Right atrium auricular region (tissue), 2 donors: Measurements from ENCODE around the gene GPR153. TPM values are rescaled to one million over a fixed set of nuclear protein-coding genes. Genes with fewer than 3 reads are reported as not detected.

ENCODE experiments used
- DNase-seq: peaks from one replicate; pipeline ENCODE4 v3.0.0-alpha.2; 2019; ENCODE audit warnings: low spot score
- H3K27ac ChIP-seq, 2 donors: fragments of 200-600 bp; sonication (generic); 1 replicate in 1 of 2; 2 replicates in 1 of 2; pipeline ENCODE4 v1.5.1; 2016 to 2019
- H3K27me3 ChIP-seq, 2 donors: fragments of 200-600 bp; sonication (generic); one replicate each; pipeline versions ENCODE4 v1.5.1 to v1.6.0; 2017 to 2019
- H3K36me3 ChIP-seq: fragments of 200-600 bp; sonication (generic); one replicate; pipeline ENCODE4 v1.5.1; 2016
- H3K4me1 ChIP-seq, 2 donors: fragments of 200-600 bp; sonication (generic); one replicate each; pipeline versions ENCODE4 v1.5.1 to v1.6.0; 2017 to 2019
- H3K4me3 ChIP-seq, 2 donors: fragments of 200-600 bp; sonication (generic); 1 replicate in 1 of 2; 2 replicates in 1 of 2; pipeline ENCODE4 v1.5.1; 2017 to 2019; ENCODE audit warnings: mild to moderate bottlenecking in 1 of 2, moderate library complexity in 1 of 2
- H3K9me3 ChIP-seq, 2 donors: fragments of 200-600 bp; sonication (generic); one replicate each; pipeline ENCODE4 v1.5.1; 2019
- total RNA-seq, 2 donors: library from RNA; depleted of rRNA; stranded (reverse); fragments of >200 nt; gene quantifications; one replicate each; pipeline ENCODE4 v1.1.0, GENCODE V29; 2016
- TF ChIP-seq, protein P1 (sequence below), 2 donors: fragments of 200-600 bp; sonication (generic); IDR thresholded peaks; one replicate each; pipeline ENCODE4 v1.5.1; 2019; ENCODE audit warnings: antibody characterized with exemption in 2 of 2

The GPR153 gene
- total RNA-seq, 2 donors from 2014 or later, result 7.6 to 17.4 TPM

DNA sequence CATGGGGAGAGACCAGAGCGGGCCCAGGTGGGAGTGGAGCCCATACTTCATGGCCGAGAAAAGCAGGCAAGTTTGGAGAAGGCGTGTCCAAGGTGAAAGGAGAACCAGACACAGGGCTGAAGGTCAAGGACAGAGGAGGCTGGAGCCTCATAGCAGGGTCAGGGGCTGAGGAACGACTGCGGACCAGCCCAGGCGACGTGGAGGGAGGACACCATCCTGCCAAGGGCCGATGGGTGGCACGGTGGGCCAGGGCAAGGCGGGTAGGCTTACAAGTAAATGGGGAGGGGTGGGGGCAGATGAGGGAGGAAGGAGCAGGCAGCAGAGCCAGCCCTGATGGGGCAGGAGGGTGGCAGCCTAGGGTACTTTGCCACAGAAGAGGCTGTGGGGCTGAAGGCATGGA lies 18.2 kb upstream of the GPR153 start:
- TF ChIP-seq, protein P1, sequence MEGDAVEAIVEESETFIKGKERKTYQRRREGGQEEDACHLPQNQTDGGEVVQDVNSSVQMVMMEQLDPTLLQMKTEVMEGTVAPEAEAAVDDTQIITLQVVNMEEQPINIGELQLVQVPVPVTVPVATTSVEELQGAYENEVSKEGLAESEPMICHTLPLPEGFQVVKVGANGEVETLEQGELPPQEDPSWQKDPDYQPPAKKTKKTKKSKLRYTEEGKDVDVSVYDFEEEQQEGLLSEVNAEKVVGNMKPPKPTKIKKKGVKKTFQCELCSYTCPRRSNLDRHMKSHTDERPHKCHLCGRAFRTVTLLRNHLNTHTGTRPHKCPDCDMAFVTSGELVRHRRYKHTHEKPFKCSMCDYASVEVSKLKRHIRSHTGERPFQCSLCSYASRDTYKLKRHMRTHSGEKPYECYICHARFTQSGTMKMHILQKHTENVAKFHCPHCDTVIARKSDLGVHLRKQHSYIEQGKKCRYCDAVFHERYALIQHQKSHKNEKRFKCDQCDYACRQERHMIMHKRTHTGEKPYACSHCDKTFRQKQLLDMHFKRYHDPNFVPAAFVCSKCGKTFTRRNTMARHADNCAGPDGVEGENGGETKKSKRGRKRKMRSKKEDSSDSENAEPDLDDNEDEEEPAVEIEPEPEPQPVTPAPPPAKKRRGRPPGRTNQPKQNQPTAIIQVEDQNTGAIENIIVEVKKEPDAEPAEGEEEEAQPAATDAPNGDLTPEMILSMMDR (IDR thresholded peaks at IDR 0.05), result no peak
- Histone ChIP-seq H3K36me3 (no peaks in the 10 kb centered on the region), H3K27me3 (no peaks in the 10 kb centered on the region), H3K27ac (no peak overlapping the region), H3K4me3 (no peak overlapping the region), H3K4me1 (peaks cover 0 to 16% of the 10 kb centered on the region in 2 donors), H3K9me3 (no peaks in the 10 kb centered on the region)
- DNase-seq, result no peak

DNA sequence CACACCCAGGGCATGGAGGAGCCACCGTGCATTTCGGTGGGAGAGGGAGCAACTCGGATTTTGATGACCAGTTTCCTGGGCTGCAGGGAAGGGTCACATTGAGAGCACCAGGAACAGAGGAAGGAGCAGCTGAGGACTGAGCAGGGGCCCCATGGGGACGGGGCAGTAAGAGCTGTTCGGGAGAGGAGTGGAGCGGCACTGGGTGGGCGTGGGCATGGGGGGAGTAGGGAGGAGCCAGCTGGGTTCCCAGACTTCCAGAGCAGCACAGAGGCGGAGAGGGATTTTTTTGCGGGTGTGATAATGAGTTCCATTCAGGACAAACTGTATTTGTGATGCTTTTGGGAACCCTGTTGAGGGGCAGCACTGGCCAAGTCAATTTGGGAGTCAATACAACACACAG lies 17.4 kb upstream of the GPR153 start:
- DNase-seq, result no peak
- TF ChIP-seq, protein P1 (IDR thresholded peaks at IDR 0.05), result no peak
- Histone ChIP-seq H3K27me3 (no peaks in the 10 kb centered on the region), H3K9me3 (no peaks in the 10 kb centered on the region), H3K4me1 (peaks cover 0 to 16% of the 10 kb centered on the region in 2 donors), H3K27ac (no peak overlapping the region), H3K4me3 (no peak overlapping the region), H3K36me3 (no peaks in the 10 kb centered on the region)

DNA sequence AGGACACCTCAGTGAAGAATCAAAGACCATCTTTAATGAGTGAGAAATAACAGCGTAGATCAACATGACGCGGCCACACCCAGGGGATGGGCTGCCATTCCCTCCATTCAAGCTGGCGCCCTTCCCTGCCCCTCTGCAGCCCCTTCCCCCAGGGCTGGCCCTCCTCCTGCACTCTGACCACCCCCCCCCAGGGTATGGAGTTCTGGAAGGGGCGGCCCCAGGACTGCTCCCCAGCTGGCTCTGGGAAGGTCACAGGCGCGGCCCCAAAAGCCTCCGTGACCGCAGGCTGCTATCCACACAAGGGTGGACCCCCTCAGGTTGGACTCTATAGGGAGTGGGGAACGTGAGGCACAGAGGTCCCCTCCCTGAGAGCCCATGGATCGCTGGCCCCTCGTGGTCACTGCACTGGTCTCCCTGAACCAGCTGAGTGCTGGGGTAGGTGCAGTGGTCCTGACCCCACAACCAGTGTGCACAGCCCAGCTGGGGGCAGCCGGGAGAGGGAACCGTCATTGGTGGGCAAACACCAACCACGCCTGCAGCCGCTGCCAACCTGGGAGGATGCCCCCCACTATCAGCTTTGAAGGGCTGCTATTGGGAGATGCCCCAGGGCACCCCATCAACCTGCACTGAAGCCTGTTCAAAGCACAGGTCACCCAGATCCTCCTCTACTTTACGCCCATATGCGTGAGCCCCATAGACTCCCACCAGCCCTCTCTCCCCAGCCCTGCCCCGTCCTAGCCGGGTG lies 16.1 kb upstream of the GPR153 start:
- H3K9me3 ChIP-seq, result no peaks in the 10 kb centered on the region
- H3K36me3 ChIP-seq, result no peaks in the 10 kb centered on the region
- TF ChIP-seq, protein P1 (IDR thresholded peaks at IDR 0.05), result no peak
- no peak overlapping the region for H3K4me3 ChIP-seq
- H3K27ac ChIP-seq, result peak overlapping the region; percentile 73 to 95
- peaks cover 0 to 16% of the 10 kb centered on the region in 2 donors for H3K4me1 ChIP-seq
- H3K27me3 ChIP-seq, result no peaks in the 10 kb centered on the region
- no peak for DNase-seq

DNA sequence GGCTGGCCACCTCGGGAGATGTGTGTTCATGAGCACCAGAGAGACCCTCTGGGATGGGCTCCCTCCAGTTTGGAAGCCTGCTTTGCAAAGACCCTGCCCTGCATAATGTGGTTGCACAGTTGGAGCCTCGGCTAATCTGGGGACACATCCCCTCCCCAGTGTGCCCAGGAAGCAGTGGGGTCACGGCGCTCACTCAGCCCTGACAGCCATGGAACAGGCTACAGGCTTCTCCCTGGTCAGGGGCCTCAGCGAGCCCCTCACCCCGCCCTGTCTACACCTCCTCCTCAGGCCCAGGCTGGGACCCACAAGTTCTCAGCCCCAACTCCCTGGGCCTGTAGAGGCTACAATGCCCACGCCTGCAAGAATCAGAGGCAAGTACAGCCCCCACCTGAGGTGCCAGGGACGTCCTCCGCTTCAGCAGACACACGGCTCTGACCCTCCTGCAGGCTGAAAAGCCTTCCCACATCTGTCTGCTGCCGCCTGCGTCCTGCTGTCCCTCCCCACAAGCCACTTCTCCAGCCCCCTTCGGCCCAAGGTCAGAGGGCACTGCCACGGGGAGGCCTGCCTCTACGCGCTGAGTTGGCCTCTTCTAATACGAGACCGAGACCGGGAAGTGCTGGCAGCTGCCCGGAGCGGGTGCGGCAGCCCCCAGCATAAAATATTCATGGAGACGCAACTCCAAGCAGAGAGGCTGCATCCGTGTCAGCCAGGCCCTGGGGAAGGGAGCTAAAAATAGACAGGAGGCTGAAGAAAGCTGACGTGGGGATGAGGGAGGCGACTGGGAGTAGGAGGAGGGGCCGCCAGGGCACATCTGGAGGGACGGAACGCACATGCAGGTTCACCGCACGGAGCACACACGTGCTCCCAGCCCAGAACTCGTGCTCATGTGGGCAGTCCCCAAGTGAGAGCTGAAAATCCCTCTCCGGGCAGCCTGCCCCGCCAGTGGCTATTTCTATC lies 15.2 kb upstream of the GPR153 start:
- DNase-seq, result no peak
- TF ChIP-seq, protein P1 (IDR thresholded peaks at IDR 0.05), result no peak
- Histone ChIP-seq H3K27me3 (no peaks in the 10 kb centered on the region), H3K27ac (peak overlapping the region; percentile 73 to 95), H3K4me1 (peaks cover 0 to 16% of the 10 kb centered on the region in 2 donors), H3K4me3 (peak overlapping the region; percentile 3 to 23), H3K9me3 (no peaks in the 10 kb centered on the region), H3K36me3 (no peaks in the 10 kb centered on the region)

DNA sequence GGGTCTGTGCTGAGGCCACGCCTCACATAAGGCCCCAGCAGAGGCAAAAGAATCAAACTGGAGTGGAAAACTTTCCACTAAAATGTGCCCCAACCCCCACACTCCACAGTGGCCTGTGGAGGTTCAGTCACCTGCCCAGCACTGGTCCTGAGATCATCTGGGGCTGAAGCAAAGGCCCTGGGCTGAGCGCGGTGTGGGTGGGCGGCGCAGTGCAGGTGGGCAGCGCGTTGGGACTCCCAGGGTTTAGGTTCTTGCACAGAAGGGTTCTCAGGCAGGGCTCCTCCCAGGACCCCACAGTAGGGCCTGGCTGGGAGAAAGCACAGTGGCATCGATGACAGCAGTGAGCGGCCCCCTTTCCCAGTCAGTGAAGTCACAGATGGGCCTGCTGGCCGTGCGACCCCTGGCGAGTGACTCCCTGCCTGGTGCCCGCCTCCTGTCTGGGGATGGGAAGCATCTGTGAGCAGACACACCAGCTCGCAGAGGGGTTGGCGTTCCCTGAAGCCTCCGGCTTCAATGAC lies 13.8 kb upstream of the GPR153 start:
- Histone ChIP-seq H3K27me3 (no peaks in the 10 kb centered on the region), H3K27ac (no peak overlapping the region), H3K36me3 (no peaks in the 10 kb centered on the region), H3K4me3 (no peak overlapping the region), H3K4me1 (peaks cover 0 to 16% of the 10 kb centered on the region in 2 donors), H3K9me3 (no peaks in the 10 kb centered on the region)
- no peak for DNase-seq
- TF ChIP-seq, protein P1 (IDR thresholded peaks at IDR 0.05), result no peak
